Right forelimb (tissue), 1 donor: ENCODE results near the gene INHBB.
"Not testable (repeated sequence)": the region's sequence is repeated elsewhere in the genome, so short reads cannot be mapped to it uniquely, and the experiment has no call there.

ENCODE experiments used
- DNase-seq: peaks from one replicate; pipeline ENCODE4 v3.0.0-alpha.2; 2018

INHBB gene

GRCh38 chr2:120382541-120383144 lies 36.7 kb downstream of the INHBB start:
- no peak for DNase-seq

GRCh38 chr2:120383191-120383590 lies 37.3 kb downstream of the INHBB start:
- DNase-seq: no peak

GRCh38 chr2:120383631-120384340 lies 37.9 kb downstream of the INHBB start:
- DNase-seq: no peak

- DNase-seq: no peak
Observed at GRCh38 chr2:120384486-120385354, 38.8 kb downstream of the INHBB start.

GRCh38 chr2:120385355-120386127 lies 39.6 kb downstream of the INHBB start:
- no peak for DNase-seq

- DNase-seq: peak; percentile 30
Observed at GRCh38 chr2:120388222-120389035, 42.5 kb downstream of the INHBB start.

GRCh38 chr2:120389036-120389391 lies 43.1 kb downstream of the INHBB start:
- peak; percentile 34 for DNase-seq

- peak; percentile 32 for DNase-seq
Observed at GRCh38 chr2:120390381-120391055, 44.6 kb downstream of the INHBB start.

- not testable (repeated sequence) for DNase-seq
Observed at GRCh38 chr2:120391382-120391781, 45.4 kb downstream of the INHBB start.

GRCh38 chr2:120391911-120392665 lies 46.2 kb downstream of the INHBB start:
- DNase-seq: peak; percentile 26

- no peak for DNase-seq
Observed at GRCh38 chr2:120392923-120393322, 47.0 kb downstream of the INHBB start.

GRCh38 chr2:120393456-120393855 lies 47.5 kb downstream of the INHBB start:
- peak; percentile 20 for DNase-seq

- peak; percentile 16 for DNase-seq
Observed at GRCh38 chr2:120394764-120395163, 48.8 kb downstream of the INHBB start.

- peak; percentile 30 for DNase-seq
Observed at GRCh38 chr2:120395221-120396012, 49.5 kb downstream of the INHBB start.

- DNase-seq: peak; percentile 37
Observed at GRCh38 chr2:120396013-120396860, 50.3 kb downstream of the INHBB start.

GRCh38 chr2:120396861-120397811 lies 51.2 kb downstream of the INHBB start:
- peak; percentile 30 for DNase-seq
